Measurements from ENCODE around the gene FHIT. TPM values are rescaled to one million over a fixed set of nuclear protein-coding genes. Genes with fewer than 3 reads are reported as not detected.

FHIT gene
- total and polyA plus RNA-seq, 4 donors: 6.9 to 16.5 (median 9.9) TPM

DNA sequence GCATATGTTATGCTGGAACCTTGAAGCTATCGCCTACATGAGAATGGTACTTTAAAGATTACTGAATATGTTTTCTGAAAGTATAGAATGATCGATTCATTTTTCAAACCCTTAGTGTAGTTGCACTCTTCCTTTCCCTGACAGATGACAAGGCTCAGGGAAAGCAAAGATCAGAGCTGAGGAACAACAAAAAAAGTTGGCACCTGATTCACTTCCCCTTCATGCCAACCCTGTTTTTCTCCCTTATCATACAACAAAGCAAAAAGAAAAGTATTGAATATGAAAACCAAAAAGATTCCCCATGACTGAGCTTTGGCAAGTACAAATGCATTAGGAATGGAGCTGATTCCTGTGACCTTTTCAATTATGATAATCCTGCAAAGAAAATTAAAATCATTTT is 1012.7 kb downstream of the FHIT start:
- no CpG with 5 or more reads among the region's 2 CpGs for WGBS (ENCODE audit: insufficient coverage)
- DNase-seq (ENCODE audit: low read depth in 4 of 6, low spot score in 6 of 6): no peak
- Histone ChIP-seq H3K27ac (ENCODE audit: low read depth, low read length) (no peak overlapping the region), H3K27me3 (ENCODE audit: control insufficient read depth, insufficient read depth, low read length) (no peaks in the 10 kb centered on the region), H3K36me3 (ENCODE audit: control insufficient read depth, insufficient read depth, low read length) (no peaks in the 10 kb centered on the region), H3K4me1 (ENCODE audit: control insufficient read depth, insufficient read depth, low read length) (no peaks in the 10 kb centered on the region), H3K9me3 (ENCODE audit: control insufficient read depth, insufficient read depth, low read length) (no peaks in the 10 kb centered on the region), H3K4me3 (ENCODE audit: low read depth, low read length) (no peak overlapping the region)

DNA sequence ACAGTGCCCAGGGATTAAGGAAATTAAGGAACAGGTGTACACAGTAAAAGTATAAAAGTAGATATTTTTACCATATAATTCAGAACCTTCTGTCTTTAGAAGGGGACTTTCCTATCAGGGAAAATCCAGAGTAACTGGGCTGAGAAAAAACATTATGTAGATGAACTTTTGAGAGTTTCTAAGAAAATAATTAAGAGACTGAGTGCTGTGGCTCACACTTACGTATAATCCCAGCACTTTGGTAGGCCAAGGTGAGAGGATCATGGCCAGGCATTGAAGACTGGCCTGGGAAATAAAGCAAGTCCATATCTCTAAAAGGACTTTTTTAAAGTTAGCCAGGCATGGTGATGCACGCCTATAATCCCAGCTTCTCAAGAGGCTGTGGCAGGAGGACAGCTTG is 1021.8 kb downstream of the FHIT start:
- H3K27me3 ChIP-seq (ENCODE audit: control insufficient read depth, insufficient read depth, low read length): no peaks in the 10 kb centered on the region
- no peak for DNase-seq (ENCODE audit: low read depth in 4 of 6, low spot score in 6 of 6)
- no peaks in the 10 kb centered on the region for H3K9me3 ChIP-seq (ENCODE audit: control insufficient read depth, insufficient read depth, low read length)
- no peaks in the 10 kb centered on the region for H3K4me1 ChIP-seq (ENCODE audit: control insufficient read depth, insufficient read depth, low read length)
- H3K4me3 ChIP-seq (ENCODE audit: low read depth, low read length): no peak overlapping the region
- no peak overlapping the region for H3K27ac ChIP-seq (ENCODE audit: low read depth, low read length)
- H3K36me3 ChIP-seq (ENCODE audit: control insufficient read depth, insufficient read depth, low read length): no peaks in the 10 kb centered on the region
- 100% methylated on average over 2 of the region's 2 CpGs for WGBS (ENCODE audit: insufficient coverage)

DNA sequence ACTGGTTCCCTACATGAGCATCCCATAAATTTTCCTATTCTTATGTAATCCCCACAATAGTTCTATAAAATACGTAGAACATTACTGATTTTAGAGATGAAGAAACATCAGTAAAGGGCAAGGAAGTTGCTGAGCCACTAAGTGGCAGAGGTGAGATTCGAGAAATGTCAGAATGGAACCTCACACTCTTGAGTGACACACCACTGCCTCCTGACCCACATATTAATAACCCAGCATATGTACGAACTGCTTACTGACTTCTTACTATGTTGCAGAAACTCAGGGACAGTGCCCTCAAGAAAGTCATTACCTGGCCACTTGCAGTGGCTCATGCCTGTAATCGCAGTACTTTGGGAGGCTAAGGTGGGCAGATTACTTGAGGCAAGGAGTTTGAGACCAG is 1022.4 kb downstream of the FHIT start:
- 100% methylated on average over 2 of the region's 4 CpGs for WGBS (ENCODE audit: insufficient coverage)
- Histone ChIP-seq H3K9me3 (ENCODE audit: control insufficient read depth, insufficient read depth, low read length) (no peaks in the 10 kb centered on the region), H3K27me3 (ENCODE audit: control insufficient read depth, insufficient read depth, low read length) (no peaks in the 10 kb centered on the region), H3K36me3 (ENCODE audit: control insufficient read depth, insufficient read depth, low read length) (no peaks in the 10 kb centered on the region), H3K27ac (ENCODE audit: low read depth, low read length) (no peak overlapping the region), H3K4me1 (ENCODE audit: control insufficient read depth, insufficient read depth, low read length) (no peaks in the 10 kb centered on the region), H3K4me3 (ENCODE audit: low read depth, low read length) (no peak overlapping the region)
- no peak for DNase-seq (ENCODE audit: low read depth in 4 of 6, low spot score in 6 of 6)

DNA sequence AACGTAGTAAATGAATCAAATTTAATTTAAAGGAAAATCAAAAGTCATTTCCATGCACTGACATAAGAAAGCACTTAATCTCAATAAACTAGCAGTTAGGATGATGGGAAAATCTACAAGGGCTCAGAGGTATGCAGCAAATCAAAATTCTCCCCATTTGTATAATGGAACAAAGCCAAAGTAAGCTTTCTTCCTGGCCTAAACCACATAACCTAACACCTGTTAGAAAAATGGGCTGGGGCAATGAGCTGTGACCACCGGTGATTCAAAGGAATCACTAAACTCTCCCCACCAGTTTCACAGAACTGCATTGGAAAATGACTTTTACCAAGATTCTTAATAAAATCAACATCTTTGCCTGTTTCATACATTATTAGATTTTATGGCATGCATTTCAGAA is 1024.3 kb downstream of the FHIT start:
- 100% methylated on average over 1 of the region's 2 CpGs for WGBS (ENCODE audit: insufficient coverage)
- Histone ChIP-seq H3K36me3 (ENCODE audit: control insufficient read depth, insufficient read depth, low read length) (no peaks in the 10 kb centered on the region), H3K27ac (ENCODE audit: low read depth, low read length) (no peak overlapping the region), H3K4me1 (ENCODE audit: control insufficient read depth, insufficient read depth, low read length) (no peaks in the 10 kb centered on the region), H3K27me3 (ENCODE audit: control insufficient read depth, insufficient read depth, low read length) (no peaks in the 10 kb centered on the region), H3K4me3 (ENCODE audit: low read depth, low read length) (no peak overlapping the region), H3K9me3 (ENCODE audit: control insufficient read depth, insufficient read depth, low read length) (no peaks in the 10 kb centered on the region)
- DNase-seq (ENCODE audit: low read depth in 4 of 6, low spot score in 6 of 6): no peak

DNA sequence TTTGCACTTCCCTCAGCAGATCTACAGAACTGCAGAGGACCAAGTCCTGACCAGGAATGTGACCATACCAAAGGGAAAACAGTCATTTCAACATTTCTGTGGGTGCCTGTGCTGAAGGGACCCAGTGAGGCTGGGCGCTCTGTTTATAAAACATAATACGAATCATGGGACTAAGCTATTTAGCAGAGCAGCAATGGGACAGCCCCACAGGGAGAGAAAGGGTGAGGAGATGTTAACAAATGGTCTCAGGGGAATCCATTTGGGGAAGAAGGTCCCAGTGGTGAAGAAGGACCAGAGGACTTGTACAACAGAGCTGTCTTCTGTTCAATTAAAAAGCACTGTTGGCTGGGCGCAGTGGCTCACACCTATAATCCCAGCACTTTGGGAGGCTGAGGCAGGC is 1025.4 kb downstream of the FHIT start:
- no peaks in the 10 kb centered on the region for H3K4me1 ChIP-seq (ENCODE audit: control insufficient read depth, insufficient read depth, low read length)
- no peaks in the 10 kb centered on the region for H3K9me3 ChIP-seq (ENCODE audit: control insufficient read depth, insufficient read depth, low read length)
- DNase-seq (ENCODE audit: low read depth in 4 of 6, low spot score in 6 of 6): no peak
- WGBS (ENCODE audit: insufficient coverage): 87% methylated on average over 3 of the region's 3 CpGs
- H3K27me3 ChIP-seq (ENCODE audit: control insufficient read depth, insufficient read depth, low read length): no peaks in the 10 kb centered on the region
- H3K36me3 ChIP-seq (ENCODE audit: control insufficient read depth, insufficient read depth, low read length): no peaks in the 10 kb centered on the region
- no peak overlapping the region for H3K4me3 ChIP-seq (ENCODE audit: low read depth, low read length)
- no peak overlapping the region for H3K27ac ChIP-seq (ENCODE audit: low read depth, low read length)

DNA sequence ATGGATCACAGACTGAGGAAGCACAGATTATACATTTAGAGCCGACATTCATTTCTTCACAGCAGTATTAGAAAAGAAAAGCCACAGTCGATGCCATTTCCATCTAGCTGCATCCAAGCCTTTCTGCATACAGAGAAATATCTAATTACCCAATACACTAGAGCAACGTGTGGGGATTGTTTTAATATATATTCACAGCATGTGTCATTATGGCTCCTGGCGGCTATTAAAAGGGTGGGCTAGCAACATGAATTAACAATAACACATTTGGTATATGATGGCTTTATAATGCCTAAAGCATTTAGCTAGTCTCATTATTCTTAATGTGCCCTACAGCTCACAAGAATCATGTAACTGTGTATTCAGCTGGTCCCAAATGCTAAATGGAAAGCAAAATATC is 1030.5 kb downstream of the FHIT start:
- Histone ChIP-seq H3K36me3 (ENCODE audit: control insufficient read depth, insufficient read depth, low read length) (no peaks in the 10 kb centered on the region), H3K9me3 (ENCODE audit: control insufficient read depth, insufficient read depth, low read length) (no peaks in the 10 kb centered on the region), H3K4me1 (ENCODE audit: control insufficient read depth, insufficient read depth, low read length) (no peaks in the 10 kb centered on the region), H3K27ac (ENCODE audit: low read depth, low read length) (no peak overlapping the region), H3K27me3 (ENCODE audit: control insufficient read depth, insufficient read depth, low read length) (no peaks in the 10 kb centered on the region), H3K4me3 (ENCODE audit: low read depth, low read length) (no peak overlapping the region)
- WGBS (ENCODE audit: insufficient coverage): 71% methylated on average over 1 of the region's 4 CpGs
- DNase-seq (ENCODE audit: low read depth in 4 of 6, low spot score in 6 of 6): peak in 3 of 6 donors; percentile 35 to 97 (median 39)

DNA sequence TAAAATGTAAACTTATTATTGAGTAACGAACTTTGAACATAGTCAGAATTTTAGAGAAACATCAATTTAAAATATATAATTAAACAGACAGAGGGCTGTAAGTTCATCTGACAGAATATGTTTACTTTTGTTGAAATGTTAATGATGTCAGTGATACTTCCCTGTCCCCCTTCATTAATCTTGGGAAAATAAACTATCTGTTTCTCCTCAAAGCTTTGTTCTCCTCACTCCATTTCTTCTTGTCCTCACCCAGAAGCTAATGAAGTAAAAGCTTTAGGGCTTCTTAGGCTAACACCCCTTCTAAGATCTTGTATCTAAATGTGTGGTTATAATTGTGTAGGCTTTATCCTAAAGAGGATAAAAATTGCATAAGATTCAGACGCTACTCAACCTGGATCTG is 1031.8 kb downstream of the FHIT start:
- H3K27me3 ChIP-seq (ENCODE audit: control insufficient read depth, insufficient read depth, low read length): no peaks in the 10 kb centered on the region
- WGBS (ENCODE audit: insufficient coverage): no CpG with 5 or more reads among the region's 2 CpGs
- no peak overlapping the region for H3K27ac ChIP-seq (ENCODE audit: low read depth, low read length)
- no peaks in the 10 kb centered on the region for H3K4me1 ChIP-seq (ENCODE audit: control insufficient read depth, insufficient read depth, low read length)
- DNase-seq (ENCODE audit: low read depth in 4 of 6, low spot score in 6 of 6): no peak
- no peak overlapping the region for H3K4me3 ChIP-seq (ENCODE audit: low read depth, low read length)
- no peaks in the 10 kb centered on the region for H3K9me3 ChIP-seq (ENCODE audit: control insufficient read depth, insufficient read depth, low read length)
- no peaks in the 10 kb centered on the region for H3K36me3 ChIP-seq (ENCODE audit: control insufficient read depth, insufficient read depth, low read length)

DNA sequence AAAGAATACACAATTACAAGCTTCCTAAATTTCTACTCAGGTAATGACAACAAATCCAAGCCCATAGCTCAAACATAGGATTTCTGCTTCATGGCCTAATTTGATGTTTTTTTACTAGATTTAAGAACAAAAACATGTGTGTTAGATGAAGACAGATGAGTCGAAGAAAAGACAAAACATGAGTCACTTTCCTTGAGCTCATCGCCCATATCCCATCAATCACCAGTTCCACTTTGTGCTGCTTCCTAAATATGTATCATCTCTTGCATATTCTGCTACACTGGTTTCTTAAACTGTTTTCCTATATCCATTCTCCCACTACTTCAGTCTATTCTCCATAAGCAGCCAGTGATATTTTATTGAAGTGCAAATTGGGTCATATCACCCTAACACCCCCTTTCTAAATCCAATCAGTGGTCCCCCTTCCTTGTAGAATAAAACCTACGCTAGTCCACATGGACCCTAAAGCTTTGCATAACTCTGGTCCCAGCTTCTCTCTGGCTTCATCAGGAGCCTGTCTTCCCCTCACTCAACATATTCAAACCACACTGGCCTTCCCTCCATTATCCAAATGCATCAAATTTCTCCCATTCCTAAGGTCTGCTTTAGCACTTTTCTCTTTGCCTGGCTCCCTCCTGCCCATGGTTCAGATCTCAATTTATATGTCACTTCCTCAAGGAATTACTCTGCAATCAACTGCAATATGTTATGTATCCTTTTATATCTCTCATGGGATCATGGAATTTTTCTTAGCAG is 1033.9 kb downstream of the FHIT start:
- H3K4me1 ChIP-seq (ENCODE audit: control insufficient read depth, insufficient read depth, low read length): no peaks in the 10 kb centered on the region
- WGBS (ENCODE audit: insufficient coverage): 100% methylated on average over 2 of the region's 3 CpGs
- H3K4me3 ChIP-seq (ENCODE audit: low read depth, low read length): no peak overlapping the region
- DNase-seq (ENCODE audit: low read depth in 4 of 6, low spot score in 6 of 6): no peak
- H3K36me3 ChIP-seq (ENCODE audit: control insufficient read depth, insufficient read depth, low read length): no peaks in the 10 kb centered on the region
- no peaks in the 10 kb centered on the region for H3K9me3 ChIP-seq (ENCODE audit: control insufficient read depth, insufficient read depth, low read length)
- no peaks in the 10 kb centered on the region for H3K27me3 ChIP-seq (ENCODE audit: control insufficient read depth, insufficient read depth, low read length)
- no peak overlapping the region for H3K27ac ChIP-seq (ENCODE audit: low read depth, low read length)

DNA sequence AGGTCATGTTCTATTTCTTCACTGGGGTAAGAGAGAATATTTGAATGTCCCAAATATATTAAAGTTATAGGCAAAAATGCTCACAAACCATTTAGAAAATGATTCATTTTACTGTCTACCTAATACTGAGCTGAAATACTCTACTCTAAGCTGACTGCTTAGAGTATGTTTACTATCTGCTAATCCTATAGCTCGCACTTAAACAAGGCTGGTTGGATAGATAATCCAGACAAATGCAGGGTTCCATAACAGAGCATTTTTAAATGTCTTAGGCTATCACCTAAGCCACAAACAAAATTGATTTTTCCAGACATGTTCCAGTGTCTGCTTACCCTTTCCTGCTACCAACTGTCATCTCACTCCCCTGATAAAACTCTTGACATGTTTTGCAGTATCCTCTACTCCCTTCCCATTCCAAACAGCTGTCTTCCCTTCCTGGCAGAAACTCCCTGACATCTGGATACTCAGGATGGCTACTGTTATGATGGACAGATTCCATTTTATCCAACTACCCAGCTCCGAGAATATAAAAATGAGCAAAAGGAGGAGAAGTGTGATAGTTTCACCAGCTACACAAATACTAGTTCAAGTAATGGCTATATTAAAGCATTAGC is 1034.7 kb downstream of the FHIT start:
- H3K4me1 ChIP-seq (ENCODE audit: control insufficient read depth, insufficient read depth, low read length): no peaks in the 10 kb centered on the region
- peak in 1 of 6 donors; percentile 50 for DNase-seq (ENCODE audit: low read depth in 4 of 6, low spot score in 6 of 6)
- H3K4me3 ChIP-seq (ENCODE audit: low read depth, low read length): no peak overlapping the region
- H3K27ac ChIP-seq (ENCODE audit: low read depth, low read length): no peak overlapping the region
- no CpG with 5 or more reads among the region's 2 CpGs for WGBS (ENCODE audit: insufficient coverage)
- H3K36me3 ChIP-seq (ENCODE audit: control insufficient read depth, insufficient read depth, low read length): no peaks in the 10 kb centered on the region
- no peaks in the 10 kb centered on the region for H3K9me3 ChIP-seq (ENCODE audit: control insufficient read depth, insufficient read depth, low read length)
- H3K27me3 ChIP-seq (ENCODE audit: control insufficient read depth, insufficient read depth, low read length): no peaks in the 10 kb centered on the region

DNA sequence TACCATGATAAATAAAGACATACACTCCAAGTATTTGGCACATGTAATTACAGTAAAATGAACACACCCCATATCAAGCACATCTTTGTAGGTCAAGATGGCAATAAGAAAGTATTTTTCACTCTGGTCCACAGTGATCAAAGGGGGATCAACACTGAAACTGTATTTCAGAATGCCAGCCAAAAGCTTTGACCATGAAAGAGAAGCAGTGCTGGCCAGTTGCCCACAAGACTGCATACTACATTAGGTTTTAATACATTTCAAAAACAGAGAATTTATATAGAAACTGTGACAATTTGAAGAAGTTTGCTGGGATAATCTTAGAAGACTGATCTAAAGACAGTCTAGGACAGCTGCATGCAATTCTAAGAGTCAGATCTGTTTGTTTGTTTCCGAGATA is 1035.3 kb downstream of the FHIT start:
- no peaks in the 10 kb centered on the region for H3K4me1 ChIP-seq (ENCODE audit: control insufficient read depth, insufficient read depth, low read length)
- H3K36me3 ChIP-seq (ENCODE audit: control insufficient read depth, insufficient read depth, low read length): no peaks in the 10 kb centered on the region
- no peak overlapping the region for H3K4me3 ChIP-seq (ENCODE audit: low read depth, low read length)
- WGBS (ENCODE audit: insufficient coverage): no CpG with 5 or more reads among the region's 1 CpG
- peak in 1 of 6 donors; percentile 32 for DNase-seq (ENCODE audit: low read depth in 4 of 6, low spot score in 6 of 6)
- no peak overlapping the region for H3K27ac ChIP-seq (ENCODE audit: low read depth, low read length)
- H3K9me3 ChIP-seq (ENCODE audit: control insufficient read depth, insufficient read depth, low read length): no peaks in the 10 kb centered on the region
- no peaks in the 10 kb centered on the region for H3K27me3 ChIP-seq (ENCODE audit: control insufficient read depth, insufficient read depth, low read length)

All from spinal cord (tissue), 10 donors.